G401 (cell line): ENCODE data around the gene ITGAX. TPM values are rescaled to one million over a fixed set of nuclear protein-coding genes. Genes with fewer than 3 reads are reported as not detected.
"Not testable (repeated sequence)": the region's sequence is repeated elsewhere in the genome, so short reads cannot be mapped to it uniquely, and the experiment has no call there.

Source experiments
- DNase-seq: peaks from one replicate; pipeline ENCODE4 v3.0.0-alpha.2; 2015; ENCODE audit warnings: low spot score
- in situ Hi-C: cut with HindIII; loops from 2 replicates; pipeline ENCODE4 v1.10.0; 2016; ENCODE audit warnings: low sequenced_read_pairs, mixed read lengths
- total RNA-seq: library from RNA; depleted of rRNA; stranded (reverse); fragments of >200 nt; shearing (Covaris generic); gene quantifications from 2 replicates; pipeline ENCODE4 v1.2.3, GENCODE V29; 2014; rRNA removed

ITGAX gene
- 0.03 TPM in 1 of 2 replicates, not detected in the other for total RNA-seq

- DNase-seq, result no peak
- in situ Hi-C loops, result no loop called here
Measured at GRCh38 chr16:31354394-31355291, at the start of gene ITGAX. Gene ITGAX, plus strand, starts transcription at chr16:31355176. Its CDS starts 79 bp downstream, at chr16:31355255.

GRCh38 chr16:31305219-31305618 is 49.8 kb upstream of the ITGAX start:
- in situ Hi-C loops, result no loop called here
- no peak for DNase-seq

- in situ Hi-C loops, result not testable (repeated sequence)
Measured at GRCh38 chr16:31308381-31308780, 46.6 kb upstream of the ITGAX start.

GRCh38 chr16:31322500-31322899 is 32.5 kb upstream of the ITGAX start:
- in situ Hi-C loops, result no loop called here
- no peak for DNase-seq

More at GRCh38 chr16:31308381-31308780, 46.6 kb upstream of the ITGAX start:
- not testable (repeated sequence) for DNase-seq

- in situ Hi-C loops, result no loop called here
- no peak for DNase-seq
Measured at GRCh38 chr16:31323959-31324629, 30.9 kb upstream of the ITGAX start.

- DNase-seq, result no peak
- in situ Hi-C loops, result no loop called here
Measured at GRCh38 chr16:31325171-31325570, 29.8 kb upstream of the ITGAX start.

GRCh38 chr16:31327646-31328225 is 27.2 kb upstream of the ITGAX start:
- no peak for DNase-seq
- in situ Hi-C loops, result no loop called here

GRCh38 chr16:31328322-31329052 is 26.5 kb upstream of the ITGAX start:
- no peak for DNase-seq
- in situ Hi-C loops, result no loop called here

- DNase-seq, result no peak
Measured at GRCh38 chr16:31329671-31330552, 25.1 kb upstream of the ITGAX start.

GRCh38 chr16:31330553-31330890 is 24.5 kb upstream of the ITGAX start:
- in situ Hi-C loops, result no loop called here
- DNase-seq, result no peak

More at GRCh38 chr16:31329671-31330552, 25.1 kb upstream of the ITGAX start:
- in situ Hi-C loops, result no loop called here

- DNase-seq, result no peak
- in situ Hi-C loops, result no loop called here
Measured at GRCh38 chr16:31331141-31331764, 23.7 kb upstream of the ITGAX start.

- in situ Hi-C loops, result no loop called here
- no peak for DNase-seq
Measured at GRCh38 chr16:31331807-31332301, 23.1 kb upstream of the ITGAX start.

GRCh38 chr16:31332544-31332943 is 22.4 kb upstream of the ITGAX start:
- in situ Hi-C loops, result no loop called here

GRCh38 chr16:31333686-31334649 is 21.0 kb upstream of the ITGAX start:
- in situ Hi-C loops, result no loop called here

More at GRCh38 chr16:31332544-31332943, 22.4 kb upstream of the ITGAX start:
- no peak for DNase-seq

GRCh38 chr16:31334934-31335333 is 20.0 kb upstream of the ITGAX start:
- in situ Hi-C loops, result no loop called here
- no peak for DNase-seq

More at GRCh38 chr16:31333686-31334649, 21.0 kb upstream of the ITGAX start:
- DNase-seq, result peak; percentile 78

- no peak for DNase-seq
- in situ Hi-C loops, result no loop called here
Measured at GRCh38 chr16:31335431-31335830, 19.5 kb upstream of the ITGAX start.
